NCI-H1048 (cell line): ENCODE results near the gene ANKRD18A.
"Not testable (repeated sequence)": the region's sequence is repeated elsewhere in the genome, so short reads cannot be mapped to it uniquely, and the experiment has no call there.

Experiments
- DNase-seq: peaks from one replicate; lab custom pipeline; 2025; lab: John Stamatoyannopoulos, UW

Gene ANKRD18A

DNA sequence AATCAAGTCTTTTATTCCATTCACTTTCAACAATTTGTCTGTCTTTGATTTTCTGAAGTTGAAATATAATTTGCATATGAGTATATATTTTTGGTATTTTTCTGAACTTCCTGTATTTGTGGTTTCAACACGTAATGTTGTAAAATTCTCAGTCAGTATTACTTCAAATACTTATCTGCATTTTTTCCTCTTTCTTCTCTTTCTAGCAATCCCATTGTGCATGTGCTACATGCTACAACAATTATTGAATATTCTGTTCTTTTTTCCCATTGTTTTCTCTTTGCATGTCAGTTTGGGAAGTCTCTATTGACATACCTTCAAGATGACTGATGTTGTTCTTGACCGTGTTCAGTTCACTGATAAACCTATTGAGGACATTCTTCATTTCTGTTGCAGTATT is 5.6 kb upstream of the ANKRD18A start:
- no peak for DNase-seq

DNA sequence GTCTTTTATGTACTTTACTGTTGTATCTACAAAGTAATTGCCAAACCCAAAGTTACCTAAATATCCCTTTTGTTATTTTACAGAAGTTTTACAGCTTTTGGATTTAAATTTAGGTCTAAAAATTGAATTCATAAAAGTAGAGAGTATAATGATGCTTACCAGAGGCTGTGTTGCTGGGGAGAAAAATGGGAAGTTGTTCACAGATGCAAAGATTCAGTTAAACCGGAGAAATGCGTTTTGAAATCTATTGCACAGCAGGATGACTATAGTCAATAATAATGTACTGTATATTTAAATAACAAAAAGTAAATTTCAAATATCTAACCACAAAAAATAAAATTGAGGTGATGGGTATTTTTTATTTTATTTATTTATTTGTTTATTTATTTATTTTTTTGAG is 2.6 kb upstream of the ANKRD18A start:
- no peak for DNase-seq

DNA sequence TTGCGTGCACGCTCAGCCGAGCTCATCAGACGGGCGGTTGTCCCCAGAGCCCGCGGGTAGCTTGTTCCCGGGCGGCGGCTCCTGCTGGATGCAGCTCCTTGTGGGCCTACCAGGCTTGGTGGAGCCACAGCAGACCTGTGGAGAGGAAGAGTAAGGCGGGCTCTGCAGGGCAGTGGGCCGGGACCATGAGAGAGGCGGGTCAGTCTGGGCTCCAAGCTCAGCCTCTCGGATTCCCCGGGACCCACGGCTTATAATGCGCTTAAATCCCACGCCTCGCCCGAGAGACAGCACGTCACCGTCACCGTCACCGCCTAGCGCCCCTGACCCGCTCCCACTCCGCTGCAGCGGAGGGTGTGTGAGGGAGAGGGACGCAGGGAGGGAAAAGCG is 1.9 kb upstream of the ANKRD18A start:
- DNase-seq: no peak

DNA sequence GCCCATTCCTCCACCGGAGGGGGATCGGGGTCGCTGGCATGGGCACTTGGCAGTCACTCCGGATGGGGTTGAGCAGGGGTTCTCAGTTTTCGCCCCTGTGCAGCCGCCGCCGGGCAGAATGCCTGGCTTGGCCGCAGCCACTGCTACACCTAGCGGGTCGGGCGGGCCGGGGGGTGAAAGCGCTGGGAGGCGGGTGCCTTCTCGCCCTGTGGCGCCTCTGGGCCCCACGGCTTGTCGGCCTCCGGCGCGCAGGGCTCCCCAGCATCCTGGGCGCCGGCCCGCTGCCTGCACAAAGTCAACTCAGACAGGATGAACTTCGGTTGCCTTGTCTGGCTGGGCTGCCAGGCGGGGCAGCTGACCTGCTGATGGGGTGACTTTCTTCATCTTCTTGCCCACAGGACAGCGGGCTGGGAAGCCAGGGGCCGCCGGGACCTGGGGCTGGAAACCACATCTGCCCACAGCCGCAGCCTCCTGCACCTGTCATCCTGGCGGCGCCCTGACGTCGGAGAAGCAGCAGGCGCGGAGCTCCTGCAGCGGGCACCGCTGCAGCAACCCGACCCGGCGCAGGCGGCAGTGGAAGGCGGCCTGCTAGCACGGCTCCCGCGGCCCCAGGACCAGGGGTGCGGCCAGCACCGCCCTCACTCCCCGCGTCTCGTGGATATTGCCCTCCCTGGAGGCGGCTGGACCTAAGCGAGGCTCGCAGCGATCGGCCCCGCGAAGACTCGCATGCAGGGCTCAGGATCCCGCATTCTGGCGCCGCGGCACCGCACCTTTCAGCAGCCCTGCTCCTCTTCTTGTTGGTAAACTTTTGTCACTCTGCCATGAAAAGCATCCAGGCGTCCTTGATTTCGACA is 1.3 kb upstream of the ANKRD18A start:
- DNase-seq: no peak

DNA sequence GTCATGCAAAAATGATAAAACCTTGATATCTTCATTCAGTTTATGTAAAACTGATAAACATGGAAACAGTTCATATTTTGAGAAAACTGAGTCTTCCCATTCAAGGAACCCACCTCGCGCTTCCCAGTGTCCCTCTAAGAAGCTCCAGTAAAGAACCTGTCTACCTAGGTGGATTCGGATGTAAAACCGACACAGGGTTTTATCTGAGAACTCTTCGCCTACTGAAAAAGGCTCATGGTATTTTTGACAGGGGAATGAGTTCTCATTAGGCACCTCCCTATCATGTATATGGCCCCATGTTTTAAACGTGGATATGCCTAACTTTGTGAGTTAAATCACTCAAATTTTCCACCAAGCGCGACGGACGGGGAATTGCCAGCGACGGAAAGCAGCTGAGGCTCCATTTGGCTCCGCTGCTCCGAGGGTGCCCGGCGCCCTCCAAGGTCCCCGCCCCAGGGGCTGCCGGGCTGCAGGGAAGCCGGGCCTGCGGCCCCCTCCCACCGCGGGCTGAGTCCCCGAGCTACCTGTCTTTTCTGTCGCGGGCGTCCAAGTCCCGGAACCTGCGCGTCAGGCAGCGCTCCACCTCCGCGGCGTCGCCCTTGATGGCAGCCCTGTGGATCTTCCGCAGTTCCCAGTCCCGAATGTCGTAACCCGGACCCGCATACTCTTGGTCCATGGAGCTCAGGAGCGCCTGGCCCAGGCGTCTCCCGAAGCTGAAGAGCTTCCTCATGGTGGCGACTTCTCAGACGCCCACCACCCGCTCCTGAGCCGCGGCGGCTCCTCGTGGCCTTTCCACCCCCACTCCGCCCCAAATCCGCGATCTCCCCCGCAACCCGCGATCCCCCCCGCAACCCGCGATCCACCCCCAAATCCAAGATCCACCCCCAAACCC is 594 bp downstream of the ANKRD18A start:
- DNase-seq: no peak

DNA sequence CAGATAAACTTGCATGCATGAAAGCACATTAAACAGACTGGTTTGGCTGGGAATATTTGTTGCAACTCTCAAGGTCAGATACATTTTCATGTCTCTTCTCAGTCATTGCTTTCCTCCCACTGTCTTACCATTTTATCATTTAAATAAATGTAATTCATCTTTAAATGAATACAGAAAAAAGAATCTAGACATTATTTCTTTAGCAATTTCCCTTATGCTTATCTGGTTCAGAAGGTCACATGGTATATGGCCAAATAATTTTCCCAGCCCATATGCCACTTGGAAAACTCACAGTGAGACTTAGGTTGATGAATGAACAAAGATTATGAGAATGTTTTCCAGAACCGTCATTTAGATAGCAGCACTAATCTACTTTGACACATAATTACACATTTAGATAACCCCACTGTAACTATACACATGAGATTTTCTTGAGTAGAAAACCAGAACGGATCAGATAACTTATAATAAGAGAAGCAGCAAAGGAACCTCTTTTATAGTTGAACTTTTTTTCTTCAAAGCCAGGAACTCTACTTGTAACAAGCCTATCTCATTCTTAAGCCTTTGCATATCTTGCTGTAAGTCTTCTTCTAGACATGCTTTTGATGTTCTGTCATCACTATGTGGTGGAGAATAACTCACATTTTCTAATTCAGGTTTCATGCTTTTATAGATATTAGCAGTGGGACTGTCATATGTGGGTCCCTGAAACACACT is 22.2 kb downstream of the ANKRD18A start:
- DNase-seq: not testable (repeated sequence)

DNA sequence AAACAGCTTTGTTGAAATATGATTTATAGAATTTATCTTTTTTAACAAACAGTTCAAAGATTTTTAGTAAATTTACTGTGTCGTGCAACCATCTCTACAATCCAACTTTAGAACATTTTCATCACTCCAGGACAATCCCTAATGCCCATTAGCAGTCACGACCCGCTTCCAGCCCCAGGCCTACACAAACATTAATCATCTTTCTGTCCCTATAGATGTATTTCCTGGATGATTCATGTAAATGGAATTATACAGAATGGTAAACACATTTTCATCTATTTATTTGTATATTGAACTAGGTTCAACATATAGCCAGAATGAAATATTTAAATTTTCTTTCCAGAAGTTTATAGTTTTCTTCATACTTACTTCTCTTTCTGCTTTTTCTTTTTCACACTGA is 25.3 kb downstream of the ANKRD18A start:
- DNase-seq: not testable (repeated sequence)

DNA sequence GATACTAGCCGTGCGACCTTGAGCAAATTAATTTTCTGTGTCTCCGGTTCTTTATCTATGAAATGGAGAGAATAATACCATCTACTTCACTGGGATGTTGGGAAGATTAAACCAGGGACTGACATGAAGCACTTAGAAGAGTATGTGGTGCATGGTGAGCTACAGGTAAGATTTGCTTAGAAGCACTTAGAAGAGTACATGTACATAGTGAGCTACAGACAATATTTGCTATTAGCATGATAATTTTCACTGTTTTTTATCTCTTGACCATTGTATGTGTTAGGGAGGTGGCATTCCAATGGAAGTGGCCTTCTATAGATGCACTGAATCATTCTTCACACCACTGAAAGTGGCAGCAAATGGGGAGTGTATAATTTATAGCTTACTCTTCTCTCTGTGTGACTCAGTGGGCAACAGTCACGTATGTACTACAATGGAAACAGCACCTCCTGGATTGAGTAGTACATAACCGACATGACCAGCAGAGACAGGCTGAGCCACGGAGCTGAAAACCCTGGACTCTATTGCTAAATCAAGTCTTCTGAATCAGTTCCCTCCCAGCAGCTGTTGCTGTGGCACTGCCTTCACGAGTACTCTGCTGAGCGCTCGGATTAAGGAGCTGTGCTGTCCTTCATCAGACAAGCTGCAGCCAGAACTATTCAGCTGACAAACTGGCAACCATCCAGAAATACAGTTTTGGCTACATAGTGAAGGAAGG is 28.9 kb downstream of the ANKRD18A start:
- not testable (repeated sequence) for DNase-seq

DNA sequence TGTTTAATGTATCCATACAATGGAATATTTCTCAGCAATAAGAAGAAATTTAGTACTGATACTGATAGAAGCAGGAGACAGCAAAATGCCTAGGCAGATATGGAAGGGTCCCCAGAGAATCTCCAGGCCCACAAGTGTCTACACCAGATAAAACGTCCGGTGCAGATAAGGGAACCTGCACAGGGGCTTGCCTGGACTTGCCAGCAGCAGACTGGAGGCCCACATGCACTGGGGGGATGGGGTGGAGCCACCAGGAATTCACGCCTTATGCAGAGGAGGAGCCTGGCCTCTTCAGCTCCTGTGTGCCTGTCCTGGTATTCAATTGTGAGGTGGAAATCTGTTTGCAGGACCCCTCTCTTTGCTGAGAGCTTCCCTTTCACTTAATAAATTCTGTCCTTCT is 36.6 kb downstream of the ANKRD18A start:
- not testable (repeated sequence) for DNase-seq

DNA sequence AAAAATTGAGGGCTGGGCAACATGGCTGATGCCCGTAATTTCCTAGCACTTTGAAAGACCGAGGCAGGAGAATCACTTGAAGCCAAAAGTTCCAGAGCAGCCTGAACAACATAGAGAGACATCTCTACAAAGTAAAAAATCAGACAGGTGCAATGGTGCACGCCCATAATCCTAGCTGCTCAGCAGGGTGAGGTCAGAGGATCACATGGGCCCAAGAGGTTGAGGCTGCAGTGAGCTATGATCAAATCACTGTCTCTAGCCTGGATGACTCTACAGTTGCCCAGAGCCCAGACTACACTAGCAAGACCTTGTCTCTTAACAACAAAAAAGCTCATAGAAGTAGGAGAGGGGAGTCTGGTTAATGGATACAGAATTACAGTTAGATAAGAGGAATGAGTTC is 40.3 kb downstream of the ANKRD18A start:
- DNase-seq: not testable (repeated sequence)

DNA sequence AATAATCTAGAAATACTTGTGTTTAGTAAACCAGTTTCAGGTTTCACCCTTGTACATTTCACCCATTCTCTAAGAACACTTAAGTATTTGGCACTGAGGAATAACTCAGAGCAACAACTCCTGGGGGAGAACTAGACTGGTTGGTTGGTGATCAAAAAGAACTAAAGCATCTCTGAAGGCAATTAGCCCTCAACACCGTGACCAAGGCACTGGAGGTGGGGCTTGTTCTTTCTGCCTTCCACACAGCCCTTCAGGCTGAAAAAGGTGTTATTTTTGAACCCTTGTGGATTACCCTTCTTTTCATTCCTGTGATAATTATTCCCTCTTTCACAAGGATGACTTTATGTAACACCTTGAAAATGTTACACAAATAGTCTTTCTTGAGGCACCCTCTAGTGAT is 44.2 kb downstream of the ANKRD18A start:
- DNase-seq: not testable (repeated sequence)

DNA sequence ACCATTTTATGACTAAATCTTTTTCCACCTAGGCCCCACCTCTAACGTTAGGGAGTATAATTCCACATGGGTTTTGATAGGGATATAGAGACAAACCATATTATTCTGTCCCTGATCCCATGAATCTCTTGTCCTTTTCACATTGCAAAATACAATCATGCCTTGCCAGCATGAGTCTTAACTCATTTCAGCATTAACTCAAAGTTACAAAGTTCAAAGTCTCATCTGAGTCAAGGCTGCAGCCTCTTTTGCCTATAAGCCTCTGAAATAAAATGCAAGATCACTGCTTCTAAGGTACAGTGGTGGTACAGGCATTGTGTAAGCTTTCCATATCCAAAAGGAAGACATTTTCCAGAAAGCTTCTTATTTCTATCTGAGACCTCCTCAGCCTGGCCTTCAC is 54.3 kb downstream of the ANKRD18A start:
- DNase-seq: not testable (repeated sequence)

DNA sequence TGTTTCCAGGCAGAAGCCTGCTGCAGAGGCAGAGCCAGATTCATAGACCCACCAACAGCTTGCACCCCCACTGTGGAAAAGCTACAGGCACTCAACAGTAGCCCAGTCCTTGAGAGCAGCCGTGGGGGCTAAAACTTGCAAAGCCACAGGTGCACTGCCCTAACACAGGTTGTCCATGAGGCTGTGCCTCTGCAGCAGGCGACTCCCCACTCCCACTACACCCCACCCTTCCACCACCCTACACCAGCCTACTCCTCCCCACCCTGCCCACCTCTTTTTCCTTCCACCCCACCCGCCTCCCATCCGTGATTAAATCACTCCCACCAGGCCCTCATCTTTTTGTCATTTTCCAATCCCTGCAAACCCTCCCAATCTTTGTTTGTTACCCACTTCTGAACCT is 55.2 kb downstream of the ANKRD18A start:
- DNase-seq: not testable (repeated sequence)

DNA sequence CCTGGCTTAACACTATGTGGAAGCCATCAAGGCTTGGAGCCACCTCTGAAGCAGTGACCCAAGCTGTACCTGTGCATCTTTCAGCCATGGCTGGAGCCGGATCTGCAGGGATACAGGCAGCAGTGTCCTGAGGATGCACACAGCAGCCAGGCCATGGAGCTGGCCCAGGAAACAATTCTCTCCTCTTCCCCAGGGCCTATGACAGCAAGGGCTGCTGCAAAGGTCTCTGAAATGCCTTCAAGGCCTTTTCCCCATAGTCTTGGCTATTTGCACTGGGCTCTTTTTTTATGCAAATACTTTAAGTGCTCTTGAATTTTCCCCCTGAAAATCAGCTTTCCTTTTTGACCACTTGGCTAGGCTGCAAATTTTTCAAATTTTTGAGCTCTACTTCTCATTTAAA is 56.5 kb downstream of the ANKRD18A start:
- DNase-seq: not testable (repeated sequence)

DNA sequence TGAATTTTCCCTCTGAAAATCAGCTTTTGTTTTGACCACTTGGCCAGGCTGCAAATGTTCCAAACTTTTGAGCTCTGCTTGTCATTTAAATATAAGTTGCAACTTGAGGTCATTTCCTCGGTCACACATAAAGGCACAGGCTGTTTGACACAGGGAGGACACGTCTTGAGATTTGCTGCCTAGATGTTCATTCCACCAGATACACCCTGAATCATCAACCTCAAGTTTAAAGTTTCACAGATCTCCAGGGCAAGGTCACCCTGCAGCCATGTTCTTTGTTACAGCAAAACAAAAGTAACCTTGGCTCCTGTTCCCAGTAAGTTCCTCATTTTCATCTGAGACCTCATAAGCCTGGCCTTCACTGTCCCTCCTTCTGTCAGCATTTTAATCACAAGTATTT is 59.3 kb downstream of the ANKRD18A start:
- not testable (repeated sequence) for DNase-seq

DNA sequence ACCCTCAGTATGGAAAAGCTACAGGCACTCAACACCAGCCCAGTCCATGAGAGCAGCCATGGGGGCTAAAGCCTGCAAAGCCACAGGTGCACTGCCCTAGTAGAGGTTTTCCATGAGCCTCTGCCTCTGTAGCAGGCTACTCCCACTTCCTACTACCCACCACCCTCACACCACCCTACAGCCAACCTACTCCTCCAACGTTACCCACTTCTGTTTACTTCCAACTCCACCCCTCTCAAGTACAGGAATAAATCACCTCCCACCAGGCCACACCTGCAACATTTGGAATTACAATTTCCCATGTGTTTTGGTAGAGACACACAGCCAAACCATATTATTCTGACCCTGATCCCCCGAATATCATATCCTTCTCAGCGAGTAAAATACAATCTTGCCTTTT is 61.2 kb downstream of the ANKRD18A start:
- not testable (repeated sequence) for DNase-seq

DNA sequence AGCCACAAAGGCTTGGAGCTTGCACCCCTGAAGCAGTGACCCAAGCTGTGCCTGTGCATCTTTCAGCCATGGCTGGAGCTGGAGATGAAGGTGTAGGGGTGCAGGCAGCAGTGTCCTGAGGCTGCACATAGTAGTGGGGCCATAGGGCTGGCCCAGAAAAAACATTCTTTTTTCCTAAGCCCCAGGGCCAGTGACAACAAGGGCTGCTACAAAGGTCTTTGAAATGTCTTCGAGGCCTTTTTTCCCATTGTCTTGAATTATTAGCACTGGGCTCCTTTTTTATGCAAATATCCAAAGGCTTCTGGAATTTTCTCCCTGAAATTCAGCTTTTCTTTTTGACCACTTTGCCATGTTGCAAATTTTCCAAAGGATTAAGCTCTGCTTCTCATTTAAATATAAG is 62.6 kb downstream of the ANKRD18A start:
- DNase-seq: not testable (repeated sequence)

DNA sequence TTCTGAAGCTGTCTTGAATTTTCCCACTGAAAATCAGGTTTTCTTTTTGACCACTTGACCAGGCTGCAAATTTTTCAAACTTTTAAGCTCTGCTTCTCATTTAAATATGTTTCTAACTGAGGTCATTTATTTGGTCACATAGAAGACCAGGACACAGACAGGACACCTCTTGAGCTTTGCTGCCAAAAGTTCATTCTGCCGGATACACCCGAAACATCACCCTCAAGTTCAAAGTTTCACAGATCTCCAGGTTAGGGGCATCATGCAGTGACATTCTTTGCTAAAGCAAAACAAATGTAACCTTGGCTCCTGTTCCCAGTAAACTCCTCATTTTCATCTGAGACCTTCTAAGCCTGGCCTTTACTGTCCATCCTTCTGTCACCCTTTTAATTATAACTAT is 65.4 kb downstream of the ANKRD18A start:
- DNase-seq: not testable (repeated sequence)

DNA sequence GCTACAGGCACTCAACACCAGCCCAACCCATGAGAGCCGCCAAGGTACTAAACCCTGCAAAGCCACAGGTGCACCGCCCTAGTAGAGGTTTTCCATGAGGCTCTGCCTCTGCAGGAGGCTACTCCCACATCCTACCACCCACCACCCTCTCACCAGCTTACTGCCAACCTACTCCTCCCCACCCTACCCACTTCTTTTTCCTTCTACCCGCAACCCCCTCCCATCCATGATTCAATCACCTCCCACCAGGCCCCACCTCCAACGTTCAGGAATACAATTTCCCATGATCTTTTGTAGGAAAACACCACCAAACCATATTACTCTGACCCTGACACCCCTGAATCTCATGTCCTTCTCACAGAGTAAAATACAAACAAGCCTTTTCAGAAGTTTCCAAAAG is 67.4 kb downstream of the ANKRD18A start:
- DNase-seq: not testable (repeated sequence)

DNA sequence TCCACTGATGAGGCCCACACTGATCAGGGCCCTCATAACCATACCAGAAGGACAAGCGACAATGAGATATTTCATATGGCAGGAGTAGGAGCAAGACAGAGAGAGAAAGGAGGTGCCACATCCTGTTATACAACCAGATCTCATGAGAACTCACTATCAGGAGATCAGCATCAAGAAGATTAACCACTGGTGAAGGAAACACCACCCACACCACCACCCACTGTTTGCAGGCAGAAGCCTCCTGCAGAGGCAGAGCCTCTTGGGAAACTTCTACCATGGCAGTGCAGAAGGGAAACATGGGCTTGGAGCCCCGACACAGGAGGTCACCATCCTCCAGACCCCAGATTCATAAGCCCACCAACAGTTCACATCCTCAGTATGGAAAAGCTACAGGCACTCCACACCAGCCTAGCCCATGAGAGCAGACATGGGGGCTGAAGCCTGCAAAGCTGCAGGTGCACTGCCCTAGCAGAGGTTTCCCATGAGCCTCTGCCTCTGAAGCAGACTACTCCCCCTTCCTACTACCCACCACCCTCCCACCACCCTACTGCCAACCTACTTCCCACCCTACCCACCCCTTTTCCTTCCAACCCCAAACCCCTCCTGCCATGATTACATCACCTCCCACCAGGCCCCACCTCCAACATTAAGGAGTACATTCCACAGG is 73.8 kb downstream of the ANKRD18A start:
- DNase-seq: not testable (repeated sequence)

DNA sequence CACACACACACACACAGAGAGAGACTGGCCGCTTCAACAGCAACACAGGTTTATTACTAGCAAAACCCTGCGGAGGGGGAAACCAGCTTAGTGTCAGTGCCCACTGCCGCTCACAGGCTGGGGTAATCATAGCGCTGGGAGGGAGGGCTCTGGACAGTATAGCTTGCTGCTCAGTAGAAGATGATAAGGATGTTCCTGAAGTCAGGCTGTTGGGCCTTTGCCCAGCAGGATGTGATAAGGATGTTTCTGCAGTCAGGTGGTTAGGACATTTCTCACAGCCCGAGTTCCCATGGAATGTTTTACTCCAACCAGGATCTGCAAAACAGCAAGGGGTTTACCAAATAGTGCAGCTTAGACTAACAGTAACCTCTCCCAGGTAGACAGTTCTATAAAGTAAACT is 79.9 kb downstream of the ANKRD18A start:
- DNase-seq: not testable (repeated sequence)
